Mucosa of rectum (tissue), 2 donors: ENCODE data around the gene ANKRD11.
A peak's percentile ranks its signal among the peaks of the same experiment; 100 is the strongest.

Source experiments
- H3K27ac ChIP-seq, 2 donors: one replicate each; pipeline ENCODE4 v1.7.0; 2013; ENCODE audit warnings: inconsistent platforms in 2 of 2, low read depth in 2 of 2, low read length in 2 of 2
- H3K27me3 ChIP-seq, 2 donors: one replicate each; pipeline ENCODE4 v1.7.0; 2013; ENCODE audit warnings: low read length in 2 of 2; ENCODE audit not compliant: control insufficient read depth in 2 of 2, insufficient read depth in 2 of 2
- H3K36me3 ChIP-seq, 2 donors: one replicate each; pipeline ENCODE4 v1.7.0; 2013; ENCODE audit warnings: low read length in 2 of 2; ENCODE audit not compliant: control insufficient read depth in 2 of 2, insufficient read depth in 2 of 2
- H3K4me1 ChIP-seq, 2 donors: one replicate each; pipeline ENCODE4 v1.7.0; 2013; ENCODE audit warnings: low read length in 2 of 2, mild to moderate bottlenecking in 1 of 2; ENCODE audit not compliant: control insufficient read depth in 2 of 2, insufficient read depth in 2 of 2
- H3K4me3 ChIP-seq, 2 donors: one replicate each; pipeline ENCODE4 v1.7.0; 2013; ENCODE audit warnings: low read length in 2 of 2
- H3K9ac ChIP-seq, 2 donors: one replicate each; pipeline ENCODE4 v1.7.0; 2013; ENCODE audit warnings: low read length in 2 of 2, low read depth in 1 of 2, mild to moderate bottlenecking in 1 of 2
- H3K9me3 ChIP-seq, 2 donors: one replicate each; pipeline ENCODE4 v1.7.0; 2013; ENCODE audit warnings: low read length in 2 of 2; ENCODE audit not compliant: control insufficient read depth in 2 of 2
- donor health status: healthy.
- donor health status: Normal muscosa, but diverticular disease.

ANKRD11 gene

GRCh38 chr16:89380681-89381080, 109.7 kb downstream of the ANKRD11 start:
- Histone ChIP-seq H3K4me3 (no peak overlapping the region), H3K27ac (no peak overlapping the region), H3K9me3 (peaks cover 0 to 4% of the 10 kb centered on the region in 2 donors), H3K27me3 (no peaks in the 10 kb centered on the region), H3K36me3 (no peaks in the 10 kb centered on the region), H3K9ac (no peak overlapping the region), H3K4me1 (peaks cover 19 to 21% of the 10 kb centered on the region in 2 donors)

- no peaks in the 10 kb centered on the region for H3K36me3 ChIP-seq
These were observed 111.2 kb downstream of the ANKRD11 start for GRCh38 chr16:89378947-89379771.

GRCh38 chr16:89377453-89377848, 112.9 kb downstream of the ANKRD11 start:
- Histone ChIP-seq H3K4me1 (peaks cover under 1 to 3% of the 10 kb centered on the region in 2 donors), H3K27ac (no peak overlapping the region), H3K36me3 (no peaks in the 10 kb centered on the region), H3K4me3 (no peak overlapping the region), H3K9ac (no peak overlapping the region), H3K9me3 (peaks cover 0 to 4% of the 10 kb centered on the region in 2 donors), H3K27me3 (no peaks in the 10 kb centered on the region)

More at GRCh38 chr16:89378947-89379771, 111.2 kb downstream of the ANKRD11 start:
- H3K27ac ChIP-seq, result no peak overlapping the region
- peaks cover 0 to 4% of the 10 kb centered on the region in 2 donors for H3K9me3 ChIP-seq
- H3K4me1 ChIP-seq, result peaks cover 16% of the 10 kb centered on the region in 2 donors
- no peak overlapping the region for H3K4me3 ChIP-seq
- H3K27me3 ChIP-seq, result no peaks in the 10 kb centered on the region
- no peak overlapping the region for H3K9ac ChIP-seq

- peaks cover 0 to 3% of the 10 kb centered on the region in 2 donors for H3K4me1 ChIP-seq
These were observed 113.4 kb downstream of the ANKRD11 start for GRCh38 chr16:89376812-89377452.

DNA sequence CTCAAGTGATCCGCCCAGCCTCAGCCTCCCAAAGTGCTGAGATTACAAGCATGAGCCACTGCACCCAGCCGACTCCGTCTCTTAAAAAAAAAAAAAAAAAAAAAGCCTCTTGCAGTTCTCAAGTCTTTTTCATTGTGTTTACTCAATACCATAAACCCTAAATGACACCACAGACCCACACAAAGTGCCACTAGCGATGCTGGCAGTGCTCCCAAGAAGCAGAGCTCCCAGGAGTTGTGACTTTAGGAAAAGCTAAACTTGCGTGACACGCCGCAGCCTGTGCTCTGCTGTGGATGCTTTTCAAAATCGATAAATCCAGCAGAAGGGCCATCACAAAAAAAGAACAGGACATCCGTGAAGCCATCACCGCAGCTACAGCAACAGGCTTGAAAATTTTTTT, 114.7 kb downstream of the ANKRD11 start:
- peaks cover 0 to 3% of the 10 kb centered on the region in 2 donors for H3K4me1 ChIP-seq
- H3K27ac ChIP-seq, result no peak overlapping the region
- no peak overlapping the region for H3K9ac ChIP-seq

More at GRCh38 chr16:89376812-89377452, 113.4 kb downstream of the ANKRD11 start:
- Histone ChIP-seq H3K4me3 (no peak overlapping the region), H3K27me3 (no peaks in the 10 kb centered on the region), H3K9ac (no peak overlapping the region), H3K9me3 (peaks cover 0 to 4% of the 10 kb centered on the region in 2 donors), H3K27ac (no peak overlapping the region), H3K36me3 (no peaks in the 10 kb centered on the region)

DNA sequence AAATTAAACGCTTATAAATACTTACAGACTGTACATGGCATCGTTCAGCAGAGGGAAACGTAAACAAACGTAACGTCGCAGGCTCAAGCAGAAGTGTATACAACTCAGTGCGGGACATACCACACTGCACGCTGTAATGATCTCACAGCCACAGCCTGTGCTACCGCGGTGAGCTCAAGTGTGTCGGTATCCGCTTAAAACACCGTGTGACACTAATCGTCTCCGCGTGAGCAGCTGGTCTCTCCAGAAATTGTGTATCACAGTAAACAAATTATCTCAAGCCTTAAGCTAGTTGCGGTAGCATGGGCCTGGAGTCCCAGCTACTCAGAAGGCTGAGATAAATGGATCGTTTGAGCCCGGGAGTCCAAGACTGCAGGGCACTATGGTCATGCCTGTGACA, 115.3 kb downstream of the ANKRD11 start:
- no peak overlapping the region for H3K4me3 ChIP-seq
- H3K27me3 ChIP-seq, result no peaks in the 10 kb centered on the region
- no peak overlapping the region for H3K9ac ChIP-seq
- peaks cover 8% of the 10 kb centered on the region in 2 donors for H3K36me3 ChIP-seq
- peaks cover 0 to 4% of the 10 kb centered on the region in 2 donors for H3K9me3 ChIP-seq
- H3K4me1 ChIP-seq, result peaks cover 0 to 3% of the 10 kb centered on the region in 2 donors
- no peak overlapping the region for H3K27ac ChIP-seq

More for the DNA sequence above, 114.7 kb downstream of the ANKRD11 start:
- H3K27me3 ChIP-seq, result no peaks in the 10 kb centered on the region
- H3K4me3 ChIP-seq, result no peak overlapping the region
- H3K36me3 ChIP-seq, result peaks cover 4 to 8% of the 10 kb centered on the region in 2 donors
- peaks cover 0 to 4% of the 10 kb centered on the region in 2 donors for H3K9me3 ChIP-seq

GRCh38 chr16:89374393-89374960, 115.9 kb downstream of the ANKRD11 start:
- peaks cover 0 to 6% of the 10 kb centered on the region in 2 donors for H3K4me1 ChIP-seq

GRCh38 chr16:89373355-89374110, 116.8 kb downstream of the ANKRD11 start:
- peaks cover 0 to 6% of the 10 kb centered on the region in 2 donors for H3K4me1 ChIP-seq

More at GRCh38 chr16:89374393-89374960, 115.9 kb downstream of the ANKRD11 start:
- H3K4me3 ChIP-seq, result peak overlapping the region in 1 of 2 donors; percentile 20
- H3K9ac ChIP-seq, result no peak overlapping the region
- H3K27me3 ChIP-seq, result no peaks in the 10 kb centered on the region
- no peak overlapping the region for H3K27ac ChIP-seq
- peaks cover 8% of the 10 kb centered on the region in 2 donors for H3K36me3 ChIP-seq
- peaks cover 0 to 4% of the 10 kb centered on the region in 2 donors for H3K9me3 ChIP-seq

GRCh38 chr16:89371968-89372634, 118.3 kb downstream of the ANKRD11 start:
- Histone ChIP-seq H3K36me3 (peaks cover 8% of the 10 kb centered on the region in 2 donors), H3K4me1 (peaks cover 0 to 6% of the 10 kb centered on the region in 2 donors), H3K9ac (no peak overlapping the region), H3K27me3 (no peaks in the 10 kb centered on the region), H3K4me3 (no peak overlapping the region), H3K9me3 (peaks cover 0 to 4% of the 10 kb centered on the region in 2 donors), H3K27ac (no peak overlapping the region)

More at GRCh38 chr16:89373355-89374110, 116.8 kb downstream of the ANKRD11 start:
- H3K36me3 ChIP-seq, result peaks cover 8% of the 10 kb centered on the region in 2 donors
- H3K27ac ChIP-seq, result no peak overlapping the region
- peaks cover 0 to 4% of the 10 kb centered on the region in 2 donors for H3K9me3 ChIP-seq
- no peaks in the 10 kb centered on the region for H3K27me3 ChIP-seq
- no peak overlapping the region for H3K4me3 ChIP-seq
- H3K9ac ChIP-seq, result no peak overlapping the region
